Heart right ventricle (tissue), 16 donors: ENCODE data around the gene PRR13. TPM values are rescaled to one million over a fixed set of nuclear protein-coding genes. Genes with fewer than 3 reads are reported as not detected.
A peak's percentile ranks its signal among the peaks of the same experiment; 100 is the strongest.
"Not testable (repeated sequence)": the region's sequence is repeated elsewhere in the genome, so short reads cannot be mapped to it uniquely, and the experiment has no call there.

Experiments used
- ATAC-seq, 8 donors: fragments of 200-7000 bp; cut with Tn5 transposase; one replicate each; pipeline ENCODE4 v1.9.1; 2020; ENCODE audit warnings: mild to moderate bottlenecking in 8 of 8, moderate library complexity in 8 of 8, moderate number of reproducible peaks in 1 of 8
- DNase-seq, 2 donors: peaks; one replicate each; pipeline ENCODE4 v3.0.0-alpha.2; 2020
- H3K27ac ChIP-seq, 10 donors: fragments of 200-600 bp; sonication (generic) in 2 of 10; one replicate each; pipeline versions ENCODE4 v1.5.0 to v1.8.0; 2020 to 2022; ENCODE audit warnings: mild to moderate bottlenecking in 3 of 10
- H3K27me3 ChIP-seq, 7 donors: fragments of 200-600 bp; one replicate each; pipeline ENCODE4 v1.8.0; 2021 to 2022; ENCODE audit warnings: mild to moderate bottlenecking in 2 of 7
- H3K36me3 ChIP-seq, 9 donors: fragments of 200-600 bp; sonication (generic) in 1 of 9; one replicate each; pipeline versions ENCODE4 v1.5.0 to v1.8.0; 2020 to 2022; ENCODE audit warnings: mild to moderate bottlenecking in 2 of 9
- H3K4me1 ChIP-seq, 9 donors: fragments of 200-600 bp; sonication (generic) in 1 of 9; one replicate each; pipeline versions ENCODE4 v1.5.0 to v1.8.0; 2020 to 2022; ENCODE audit warnings: mild to moderate bottlenecking in 4 of 9
- H3K4me3 ChIP-seq, 10 donors: fragments of 200-600 bp; sonication (generic) in 2 of 10; one replicate each; pipeline versions ENCODE4 v1.5.0 to v1.8.0; 2020 to 2022; ENCODE audit warnings: mild to moderate bottlenecking in 7 of 10, moderate library complexity in 2 of 10
- H3K9me3 ChIP-seq, 11 donors: fragments of 200-600 bp in 10 of 11; sonication (generic) in 2 of 11; one replicate each; pipeline versions ENCODE4 v1.5.0 to v1.8.0; 2013 to 2022; ENCODE audit warnings: mild to moderate bottlenecking in 2 of 11, control low read depth in 1 of 11, moderate library complexity in 1 of 11
- CTCF ChIP-seq, 9 donors: fragments of 200-600 bp; sonication (generic) in 2 of 9; IDR thresholded peaks; one replicate each; pipeline versions ENCODE4 v1.5.0 to v1.8.0; 2021 to 2022; ENCODE audit warnings: antibody characterized with exemption in 9 of 9, mild to moderate bottlenecking in 5 of 9, moderate library complexity in 1 of 9
- WGBS, 2 donors: extraction: QIAGEN DNeasy Blood & Tissue Kit; methylation state at CpG; one replicate each; pipeline ENCODE4 v1.1.7; 2013; ENCODE audit warnings: inconsistent platforms in 1 of 2; 5-methylcytosine and 5-hydroxymethylcytosine counted together
- intact Hi-C, 10 donors: fragments of 100-400 bp; cut with DNase I; formaldehyde crosslinking; loops; one replicate each; pipeline versions ENCODE4 v1.11.1 to v1.14.2; 2022
- polyA plus RNA-seq, 2 donors: library from polyadenylated mRNA; stranded (reverse); fragments of 200-250 nt; gene quantifications; one replicate each; pipeline ENCODE4 v1.2.3, GENCODE V29; 2013
- total RNA-seq, 10 donors: library from RNA; stranded (reverse); fragmentation: NEBNext Ultra II Directional in 3 of 10; extraction: Animal tissue kit (Norgen Biotek cat#: 25700) in 3 of 10; gene quantifications; one replicate each; pipeline versions ENCODE4 v1.2.1 to v1.2.4, GENCODE V29; 2021 to 2023
- donor health status: Arrhythmogenic right ventricular cardiomyopathy.
- donor health status: ischemic (EF 13 %, LVEDD 7.1; RV severe dilation, severe dysfunction).
- donor health status: healthy with polysubstance abuse.
- donor health status: DM: no; HTN: yes; CAD: no.
- donor health status: DM: no; HTN: no; CAD: no.
- donor health status: ischemic (EF 25% LVEDD 6.9; RV normal size, moderate dysfunction).
- donor health status: ischemic (EF 25% LVEDD 5.7; RV mildly dilated, moderate dysfunction).
- donor health status: healthy.
- donor health status: DM: yes; HTN: yes; CAD: no.
- donor health status: Ischemic cardiomyopathy.
- donor health status: ischemic (EF 35%, LVEDD 5.7; RV mildly dilated, moderate dysfunction).
- donor health status: nonischemic (EF 11% LVEDD 7.7; RV severe dilation, severe dysfunction).
- donor health status: DM: yes; HTN: yes; CAD: no.
- donor health status: PGD.
- donor health status: ischemic (EF 29% LVEDD 5.4; RV normal size, mild dysfunction).
- donor health status: nonischemic (EF 23%, LVEDD 6.1; RV moderate dilation, normal function).

The PRR13 gene
- total and polyA plus RNA-seq, 12 donors: 28.6 to 122 (median 55.4) TPM

- DNase-seq (no peak), ATAC-seq (no peak)
- WGBS, 2 donors: 96 to 97% methylated on average over 5 of the region's 5 CpGs
- no peak for TF ChIP-seq CTCF (IDR thresholded peaks at IDR 0.05)
- intact Hi-C loops: no loop called here
- peak overlapping the region in 1 of 10 donors; percentile 1 for H3K27ac ChIP-seq
- H3K4me3 ChIP-seq: no peak overlapping the region
- H3K27me3 ChIP-seq: no peaks in the 10 kb centered on the region
- H3K9me3 ChIP-seq: no peaks in the 10 kb centered on the region
- H3K36me3 ChIP-seq: peaks cover 0 to 81% (median 56%) of the 10 kb centered on the region in 9 donors
- peaks cover 15 to 44% (median 37%) of the 10 kb centered on the region in 9 donors for H3K4me1 ChIP-seq
Measured at GRCh38 chr12:53410951-53411350, 30.6 kb upstream of the PRR13 start.

GRCh38 chr12:53413485-53414204 lies 27.9 kb upstream of the PRR13 start:
- peak overlapping the region in 6 of 10 donors; percentile 25 to 62 (median 47) for H3K27ac ChIP-seq
- H3K27me3 ChIP-seq: no peaks in the 10 kb centered on the region
- H3K36me3 ChIP-seq: peaks cover 0 to 56% (median 34%) of the 10 kb centered on the region in 9 donors
- no peaks in the 10 kb centered on the region for H3K9me3 ChIP-seq
- no peak overlapping the region for H3K4me3 ChIP-seq
- no peak for TF ChIP-seq CTCF (IDR thresholded peaks at IDR 0.05)
- WGBS, 2 donors: 63 to 71% methylated on average over 3 of the region's 3 CpGs
- H3K4me1 ChIP-seq: peaks cover 15 to 56% (median 39%) of the 10 kb centered on the region in 9 donors
- DNase-seq (no peak), ATAC-seq (no peak)
- intact Hi-C loops: no loop called here

GRCh38 chr12:53414756-53415417 lies 26.6 kb upstream of the PRR13 start:
- Histone ChIP-seq H3K4me1 (peaks cover 15 to 56% (median 39%) of the 10 kb centered on the region in 9 donors), H3K4me3 (no peak overlapping the region), H3K9me3 (no peaks in the 10 kb centered on the region), H3K36me3 (peaks cover 0 to 43% (median 21%) of the 10 kb centered on the region in 9 donors), H3K27ac (peak overlapping the region in 3 of 10 donors; percentile 11 to 62 (median 23)), H3K27me3 (no peaks in the 10 kb centered on the region)
- WGBS, 2 donors: 12% methylated on average over 3 of the region's 3 CpGs
- DNase-seq (no peak), ATAC-seq (peak in 2 of 8 donors; percentile 4 to 19)
- intact Hi-C loops: loop anchor here in 1 of 10 donors (5.0 kb wide), 1 partner anchor 33 kb away; the partner anchor contains the start of gene SP1
- TF ChIP-seq CTCF (IDR thresholded peaks at IDR 0.05): no peak

DNA sequence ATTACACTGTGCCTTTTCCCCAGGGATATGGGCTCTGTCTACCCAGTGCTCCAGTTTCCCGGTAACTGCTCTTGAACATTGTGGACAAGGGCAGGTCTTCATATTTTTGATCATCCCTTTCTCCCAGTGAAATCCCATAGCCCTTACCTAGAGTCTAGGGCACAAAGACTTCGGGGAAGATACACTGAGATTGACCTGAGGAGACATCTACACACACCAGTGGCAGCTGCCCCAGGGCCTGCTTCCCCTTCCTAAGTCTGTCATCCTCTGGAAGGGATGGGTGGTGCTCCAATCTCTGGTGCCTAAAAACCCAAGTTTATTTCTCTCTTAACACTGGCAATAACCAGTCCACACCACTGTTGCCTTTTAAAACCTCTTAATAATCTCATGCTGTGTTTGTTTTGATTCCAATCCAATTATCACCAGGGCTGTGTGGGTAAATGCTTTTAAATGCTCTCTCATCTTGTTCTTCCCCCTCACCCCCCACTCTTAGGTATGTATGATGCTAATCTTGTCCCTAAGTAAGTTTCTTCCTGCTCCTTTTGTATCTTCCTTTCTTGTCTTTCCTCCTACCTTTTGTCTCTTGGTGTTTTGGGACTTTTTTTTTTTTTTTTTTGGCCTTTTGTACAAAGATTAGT lies 25.7 kb upstream of the PRR13 start:
- 54 to 60% methylated on average over 2 of the region's 2 CpGs for WGBS, 2 donors
- not testable (repeated sequence) for H3K4me3 ChIP-seq, DNase-seq, H3K9me3 ChIP-seq, H3K27me3 ChIP-seq
- intact Hi-C loops: loop anchor here in 1 of 10 donors (5.0 kb wide), 1 partner anchor 34 kb away; the partner anchor contains the start of gene SP1
- ATAC-seq: peak in 3 of 8 donors; percentile 20 to 25 (median 21)
- peaks cover 0 to 33% (median 12%) of the 10 kb centered on the region in 9 donors for H3K36me3 ChIP-seq
- H3K4me1 ChIP-seq: peaks cover 15 to 59% (median 40%) of the 10 kb centered on the region in 9 donors
- H3K27ac ChIP-seq: peak overlapping the region in 2 of 10 donors; percentile 16 to 46

GRCh38 chr12:53417291-53417816 lies 24.2 kb upstream of the PRR13 start:
- H3K27me3 ChIP-seq, DNase-seq, H3K9me3 ChIP-seq, ATAC-seq, H3K4me3 ChIP-seq, H3K27ac ChIP-seq: not testable (repeated sequence)
- intact Hi-C loops: loop anchor here in 1 of 10 donors (5.0 kb wide), 1 partner anchor 35 kb away; the partner anchor contains the start of gene SP1
- 78 to 84% methylated on average over 9 of the region's 9 CpGs for WGBS, 2 donors
- Histone ChIP-seq H3K36me3 (peaks cover 0 to 19% (median 0%) of the 10 kb centered on the region in 9 donors), H3K4me1 (peaks cover 13 to 59% (median 36%) of the 10 kb centered on the region in 9 donors)
